Measurements from ENCODE around the gene SERPINI1. TPM values are rescaled to one million over a fixed set of nuclear protein-coding genes. Genes with fewer than 3 reads are reported as not detected.

SERPINI1 gene, protein sequence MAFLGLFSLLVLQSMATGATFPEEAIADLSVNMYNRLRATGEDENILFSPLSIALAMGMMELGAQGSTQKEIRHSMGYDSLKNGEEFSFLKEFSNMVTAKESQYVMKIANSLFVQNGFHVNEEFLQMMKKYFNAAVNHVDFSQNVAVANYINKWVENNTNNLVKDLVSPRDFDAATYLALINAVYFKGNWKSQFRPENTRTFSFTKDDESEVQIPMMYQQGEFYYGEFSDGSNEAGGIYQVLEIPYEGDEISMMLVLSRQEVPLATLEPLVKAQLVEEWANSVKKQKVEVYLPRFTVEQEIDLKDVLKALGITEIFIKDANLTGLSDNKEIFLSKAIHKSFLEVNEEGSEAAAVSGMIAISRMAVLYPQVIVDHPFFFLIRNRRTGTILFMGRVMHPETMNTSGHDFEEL
- total RNA-seq (2022; extraction: Qiagen RNA extraction): 2.1 to 3.3 TPM (median 2.5 TPM) in 5 replicates

DNA sequence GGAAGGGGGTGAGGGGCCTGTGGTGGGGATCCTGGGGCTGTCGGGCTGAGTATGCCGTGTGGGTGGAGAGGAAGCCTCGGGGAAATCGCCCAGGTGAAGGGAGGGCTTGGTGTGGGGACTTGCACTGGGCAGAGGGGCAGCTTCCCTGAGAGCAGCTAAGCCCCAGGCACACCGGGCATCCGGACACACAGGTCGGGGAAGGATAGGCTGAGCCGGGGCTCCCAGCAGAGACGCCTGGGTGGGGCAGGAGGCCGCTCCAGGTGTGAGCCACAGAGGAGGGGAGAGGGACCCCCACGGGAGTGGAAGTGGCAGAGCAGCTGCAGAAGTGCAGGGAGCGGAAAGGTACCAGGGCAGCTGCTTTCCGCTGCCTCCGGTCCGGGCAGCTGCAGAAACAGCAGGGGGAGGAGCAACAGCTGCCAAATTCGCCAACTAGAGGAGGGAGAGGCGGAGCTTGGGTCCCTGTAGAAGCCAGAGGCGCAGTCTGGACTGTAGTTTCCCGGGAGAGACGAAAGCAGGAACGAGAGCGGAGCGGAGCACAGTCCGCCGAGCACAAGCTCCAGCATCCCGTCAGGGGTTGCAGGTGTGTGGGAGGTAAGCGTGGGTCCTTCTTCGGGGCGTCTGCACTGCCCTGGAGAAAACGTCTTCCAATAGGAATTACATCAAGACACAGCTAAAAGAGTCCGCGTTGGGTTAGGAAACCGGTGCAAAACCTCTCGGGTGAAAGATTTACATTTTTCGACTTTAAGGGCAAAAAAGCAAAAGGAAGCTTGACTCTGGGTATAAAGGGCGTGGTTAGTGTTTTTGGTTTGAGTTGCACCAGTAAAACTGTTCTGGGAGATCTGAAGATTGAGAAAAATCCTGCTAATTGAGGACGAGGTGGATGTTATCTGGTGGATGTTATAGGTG is at the start of gene SERPINI1:
Gene SERPINI1 (plus strand): TSS at position 489 of the 906 bp plus-strand sequence. CDS start 53,408 bp downstream, outside the sequence.

GRCh38 chr3:167734498-167735232 is 856 bp upstream of the SERPINI1 start, which contains the start of gene PDCD10:
TSS of gene PDCD10 (minus strand) at chr3:167734892. CDS start at chr3:167720157, 14,735 bp downstream.

Other genes starting within 250 kb of the SERPINI1 start
- gene WDR49, start 81.8 kb upstream of the SERPINI1 start, total RNA-seq (2022; extraction: Qiagen RNA extraction): not detected in 5 replicates
- gene PDCD10, start 829 bp upstream of the SERPINI1 start, total RNA-seq (2022; extraction: Qiagen RNA extraction): 51.2 to 69.2 TPM (median 55.9 TPM) in 5 replicates

All from A549 treated with CORT108297 at 1 μM for 4 hours (cell line).